Lower leg skin (tissue), 3 donors: ENCODE measurements around the gene PTPRN2.

ENCODE experiments used
- CTCF ChIP-seq, 3 donors: fragments of 450-650 bp; IDR thresholded peaks; one replicate each; pipeline ENCODE4 v1.5.1; 2016; ENCODE audit warnings: antibody characterized with exemption in 3 of 3, mild to moderate bottlenecking in 3 of 3, moderate library complexity in 2 of 3
- POLR2A ChIP-seq, 2 donors: fragments of 450-650 bp; IDR thresholded peaks; one replicate each; pipeline ENCODE4 v1.6.1; 2016 to 2017; ENCODE audit warnings: antibody characterized with exemption in 2 of 2, mild to moderate bottlenecking in 1 of 2, moderate library complexity in 1 of 2

GRCh38 chr7:158249692-158250091, 337.9 kb downstream of the PTPRN2 start:
- no peak for TF ChIP-seq CTCF (IDR thresholded peaks at IDR 0.05)
- TF ChIP-seq POLR2A (IDR thresholded peaks at IDR 0.05): no peak
